Smooth muscle cell (in vitro differentiated cells): Measurements from ENCODE around the gene KRTAP5-4. TPM values are rescaled to one million over a fixed set of nuclear protein-coding genes. Genes with fewer than 3 reads are reported as not detected.

Source experiments
- DNase-seq: peaks from one replicate; lab custom pipeline; 2025; ENCODE audit not compliant: unreplicated experiment; lab: John Stamatoyannopoulos, UW
- H2AFZ ChIP-seq: fragments of 200-600 bp; sonication (generic); 2 replicates; pipeline ENCODE4 v1.6.0; 2016; ENCODE audit warnings: antibody characterized with exemption, low read depth, mild to moderate bottlenecking
- H3F3A ChIP-seq: fragments of 200-600 bp; sonication (generic); 2 replicates; pipeline ENCODE4 v1.6.0; 2017; ENCODE audit warnings: antibody characterized with exemption, low read depth
- H3K27ac ChIP-seq: fragments of 200-600 bp; sonication (generic); 2 replicates; pipeline ENCODE4 v1.5.1; 2016; ENCODE audit warnings: low read depth, mild to moderate bottlenecking
- H3K27me3 ChIP-seq: fragments of 200-600 bp; sonication (generic); 2 replicates; pipeline ENCODE4 v1.6.1; 2016; ENCODE audit warnings: low read depth, mild to moderate bottlenecking
- H3K36me3 ChIP-seq: fragments of 200-600 bp; sonication (generic); 2 replicates; pipeline ENCODE4 v1.5.1; 2016; ENCODE audit warnings: low read depth
- H3K4me1 ChIP-seq: fragments of 200-600 bp; sonication (generic); 2 replicates; pipeline ENCODE4 v1.5.1; 2016; ENCODE audit warnings: low read depth
- H3K4me2 ChIP-seq: fragments of 200-600 bp; sonication (generic); 2 replicates; pipeline ENCODE4 v1.6.0; 2016; ENCODE audit warnings: mild to moderate bottlenecking
- H3K4me3 ChIP-seq: fragments of 200-600 bp; sonication (generic); 2 replicates; pipeline ENCODE4 v1.5.1; 2016; ENCODE audit warnings: mild to moderate bottlenecking
- H3K79me2 ChIP-seq: fragments of 200-600 bp; sonication (generic); 2 replicates; pipeline ENCODE4 v1.6.0; 2016; ENCODE audit warnings: low read depth, mild to moderate bottlenecking
- H3K9ac ChIP-seq: fragments of 200-600 bp; sonication (generic); 2 replicates; pipeline ENCODE4 v1.6.0; 2016; ENCODE audit warnings: low read depth
- H3K9me3 ChIP-seq: fragments of 200-600 bp; sonication (generic); replicated peaks from 2 replicates; pipeline ENCODE4 v1.5.1; 2016; ENCODE audit warnings: low read depth
- H4K20me1 ChIP-seq: fragments of 200-600 bp; sonication (generic); 2 replicates; pipeline ENCODE4 v1.6.0; 2016; ENCODE audit warnings: low read depth
- WGBS: methylation state at CpG from one replicate; pipeline ENCODE4 v1.1.7; 2016; ENCODE audit warnings: low lambda C conversion rate; 5-methylcytosine and 5-hydroxymethylcytosine counted together
- polyA plus RNA-seq: library from polyadenylated mRNA; unstranded; fragments of >200 nt; fragmentation: Nextera tagmentation; extraction: Ambion mirVana; gene quantifications from 2 replicates; pipeline ENCODE4 v1.2.1, GENCODE V29; 2016
- total RNA-seq: library from RNA; depleted of rRNA; stranded (reverse); fragments of >200 nt; gene quantifications from 2 replicates; pipeline ENCODE4 v1.2.3, GENCODE V29; 2014
- TF ChIP-seq, protein P1 (sequence below): fragments of 200-600 bp; sonication (generic); IDR thresholded peaks from 2 replicates; pipeline ENCODE4 v1.5.1; 2017; ENCODE audit warnings: borderline replicate concordance, mild to moderate bottlenecking, antibody characterized with exemption; ENCODE audit not compliant: insufficient read depth, poor library complexity, severe bottlenecking

KRTAP5-4 gene
- total and polyA plus RNA-seq, 2 experiments from 2014 or later: not detected

DNA sequence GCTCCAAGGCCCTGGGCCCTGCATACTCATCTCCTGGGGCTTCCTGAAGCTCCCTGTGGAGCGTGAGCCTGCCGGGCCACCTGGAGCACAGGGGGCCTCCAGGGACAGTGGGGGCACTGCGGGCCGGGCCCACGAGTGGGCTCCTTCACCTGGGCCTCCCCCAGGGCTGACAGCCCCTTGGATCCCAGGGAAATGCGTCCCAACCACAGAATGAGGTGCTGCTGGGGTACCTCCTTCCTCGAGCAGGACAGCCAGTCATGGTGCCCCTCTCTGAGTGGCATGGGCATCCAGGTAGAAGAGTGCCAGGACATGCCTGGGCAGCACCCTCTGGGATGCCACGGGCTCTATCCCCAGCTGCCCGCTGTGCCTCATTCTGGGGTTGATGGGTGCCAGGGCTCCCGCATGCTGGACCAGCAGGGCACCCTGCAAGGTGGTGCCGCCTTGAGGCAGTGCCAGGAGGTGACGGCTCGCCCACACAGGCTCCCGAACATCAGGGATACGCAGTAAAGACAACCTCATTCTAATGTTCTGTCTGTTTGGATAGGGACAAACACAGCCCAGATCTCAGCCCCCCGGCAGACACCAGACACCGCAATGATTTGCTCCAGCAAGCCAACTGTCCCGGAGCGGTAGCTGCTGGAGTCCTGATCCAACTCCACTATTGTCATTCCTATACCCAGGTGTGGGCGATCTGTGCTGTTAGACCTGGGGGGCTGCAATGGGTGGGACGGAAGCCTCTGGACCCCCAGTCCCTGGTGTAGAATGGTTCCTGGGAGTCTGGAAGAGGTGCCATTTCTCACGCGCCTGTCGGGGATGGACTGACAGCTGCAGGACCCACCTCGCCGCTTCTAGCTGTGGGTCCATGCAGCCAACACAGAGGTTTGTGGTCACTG lies 33.5 kb upstream of the KRTAP5-4 start:
- 73% methylated on average over 26 of the region's 26 CpGs for WGBS
- Histone ChIP-seq H3F3A (peaks cover 7% of the 10 kb centered on the region), H3K9ac (no peak overlapping the region), H3K27ac (peak overlapping the region; percentile 61), H3K4me1 (peaks cover 10% of the 10 kb centered on the region), H4K20me1 (no peaks in the 10 kb centered on the region), H3K27me3 (no peaks in the 10 kb centered on the region), H3K4me2 (peak overlapping the region; percentile 36), H3K4me3 (no peak overlapping the region), H3K9me3 (no peaks in the 10 kb centered on the region), H3K79me2 (no peaks in the 10 kb centered on the region), H3K36me3 (no peaks in the 10 kb centered on the region), H2AFZ (no peak overlapping the region)
- no peak for DNase-seq
- TF ChIP-seq, protein P1, sequence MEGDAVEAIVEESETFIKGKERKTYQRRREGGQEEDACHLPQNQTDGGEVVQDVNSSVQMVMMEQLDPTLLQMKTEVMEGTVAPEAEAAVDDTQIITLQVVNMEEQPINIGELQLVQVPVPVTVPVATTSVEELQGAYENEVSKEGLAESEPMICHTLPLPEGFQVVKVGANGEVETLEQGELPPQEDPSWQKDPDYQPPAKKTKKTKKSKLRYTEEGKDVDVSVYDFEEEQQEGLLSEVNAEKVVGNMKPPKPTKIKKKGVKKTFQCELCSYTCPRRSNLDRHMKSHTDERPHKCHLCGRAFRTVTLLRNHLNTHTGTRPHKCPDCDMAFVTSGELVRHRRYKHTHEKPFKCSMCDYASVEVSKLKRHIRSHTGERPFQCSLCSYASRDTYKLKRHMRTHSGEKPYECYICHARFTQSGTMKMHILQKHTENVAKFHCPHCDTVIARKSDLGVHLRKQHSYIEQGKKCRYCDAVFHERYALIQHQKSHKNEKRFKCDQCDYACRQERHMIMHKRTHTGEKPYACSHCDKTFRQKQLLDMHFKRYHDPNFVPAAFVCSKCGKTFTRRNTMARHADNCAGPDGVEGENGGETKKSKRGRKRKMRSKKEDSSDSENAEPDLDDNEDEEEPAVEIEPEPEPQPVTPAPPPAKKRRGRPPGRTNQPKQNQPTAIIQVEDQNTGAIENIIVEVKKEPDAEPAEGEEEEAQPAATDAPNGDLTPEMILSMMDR: no peak

DNA sequence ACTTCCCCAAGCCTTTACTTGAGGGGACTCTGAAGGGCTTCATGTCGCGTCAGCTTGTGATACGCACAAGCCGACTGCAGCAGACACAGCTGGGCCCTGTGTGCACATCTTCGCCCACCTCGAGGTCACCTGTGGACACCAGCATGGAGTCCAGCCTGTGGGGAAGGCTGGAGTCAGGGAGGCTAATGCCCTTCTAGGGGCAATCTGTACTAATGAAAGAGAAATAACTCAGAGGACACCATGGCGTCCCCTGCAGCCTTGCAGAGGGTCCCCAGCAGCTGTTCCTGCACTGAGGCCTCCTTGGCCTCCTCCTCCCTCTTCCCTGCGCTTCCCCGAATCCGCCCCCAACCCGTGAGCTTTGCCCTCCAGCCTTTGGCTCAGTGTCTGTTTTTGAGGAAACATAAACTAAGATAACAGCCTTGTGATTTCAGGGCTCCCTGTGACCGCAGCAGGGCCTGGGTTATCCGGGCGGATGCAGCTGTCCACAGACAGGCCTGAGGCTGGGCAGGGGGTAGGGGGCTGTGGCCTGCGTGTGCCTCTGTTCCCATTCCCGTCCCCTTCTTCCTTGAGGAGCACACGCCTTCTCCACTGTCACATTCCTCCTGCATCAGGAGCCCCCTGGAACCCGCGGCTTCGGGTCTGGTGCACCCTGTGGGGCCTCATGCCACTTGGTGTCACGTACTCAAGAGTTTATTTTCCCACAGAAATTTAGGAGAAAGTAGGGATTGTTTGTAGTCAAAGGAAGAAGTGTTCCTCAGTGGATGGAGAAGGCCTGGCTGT lies 32.6 kb upstream of the KRTAP5-4 start:
- H3F3A ChIP-seq: peaks cover 7% of the 10 kb centered on the region
- H2AFZ ChIP-seq: no peak overlapping the region
- no peaks in the 10 kb centered on the region for H3K36me3 ChIP-seq
- peak overlapping the region; percentile 59 for H3K4me2 ChIP-seq
- H3K27me3 ChIP-seq: no peaks in the 10 kb centered on the region
- no peak for DNase-seq
- H3K4me3 ChIP-seq: no peak overlapping the region
- peak overlapping the region; percentile 61 for H3K27ac ChIP-seq
- H3K9ac ChIP-seq: no peak overlapping the region
- peaks cover 10% of the 10 kb centered on the region for H3K4me1 ChIP-seq
- TF ChIP-seq, protein P1: no peak
- no peaks in the 10 kb centered on the region for H3K79me2 ChIP-seq
- 39% methylated on average over 21 of the region's 21 CpGs for WGBS
- H3K9me3 ChIP-seq: no peaks in the 10 kb centered on the region
- H4K20me1 ChIP-seq: no peaks in the 10 kb centered on the region

DNA sequence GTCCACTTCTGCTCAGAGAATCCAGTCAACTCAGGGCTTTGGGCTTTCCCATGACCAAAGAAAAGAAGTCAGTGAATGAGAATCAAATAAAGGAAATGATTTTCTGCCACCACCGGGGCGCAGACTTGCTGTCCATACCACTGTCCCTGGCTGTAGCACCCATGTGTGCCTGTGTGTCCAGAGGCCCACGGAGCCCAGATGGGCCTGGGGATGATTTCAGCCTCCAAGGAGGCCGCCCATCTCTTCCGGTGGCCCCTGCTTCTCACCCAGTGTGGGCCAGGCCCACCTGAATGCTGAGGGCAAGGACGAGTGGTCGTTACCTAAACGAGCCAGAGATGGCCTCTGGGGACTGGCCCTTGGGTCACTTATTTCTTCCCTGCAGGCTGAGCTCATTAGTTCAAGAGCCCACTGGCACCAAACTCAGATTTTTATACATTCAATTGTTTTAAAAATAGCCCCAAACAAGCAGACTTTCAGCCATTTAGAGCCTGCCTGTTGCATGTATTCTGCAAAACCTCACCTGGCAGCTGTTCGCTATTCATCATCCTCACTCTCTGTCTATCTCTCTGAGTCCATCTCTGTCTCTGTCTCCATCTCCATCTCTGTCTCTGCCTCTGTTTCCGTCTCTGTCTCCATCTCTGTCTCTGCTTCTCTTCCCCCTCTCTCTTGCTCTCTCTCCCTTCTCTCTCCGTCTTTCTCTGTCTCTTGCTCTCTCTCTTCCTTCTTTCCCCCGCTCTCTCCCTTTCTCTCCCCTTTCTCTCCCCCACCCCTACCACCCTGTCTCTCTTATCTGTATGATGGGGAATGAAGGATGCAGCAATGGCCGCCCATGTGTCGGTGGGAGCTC lies 31.8 kb upstream of the KRTAP5-4 start:
- Histone ChIP-seq H3K36me3 (no peaks in the 10 kb centered on the region), H3K27ac (peak overlapping the region; percentile 61)
- WGBS: 81% methylated on average over 14 of the region's 14 CpGs

More for the DNA sequence above, 31.8 kb upstream of the KRTAP5-4 start:
- Histone ChIP-seq H3K4me3 (no peak overlapping the region), H3K9me3 (no peaks in the 10 kb centered on the region), H3K9ac (no peak overlapping the region), H3K27me3 (no peaks in the 10 kb centered on the region), H3K79me2 (no peaks in the 10 kb centered on the region), H3K4me1 (peaks cover 10% of the 10 kb centered on the region), H3K4me2 (peak overlapping the region; percentile 62), H2AFZ (no peak overlapping the region), H4K20me1 (no peaks in the 10 kb centered on the region), H3F3A (peaks cover 7% of the 10 kb centered on the region)
- DNase-seq: no peak
- TF ChIP-seq, protein P1: no peak
